Measurements from ENCODE around the gene BSPRY. TPM values are rescaled to one million over a fixed set of nuclear protein-coding genes. Genes with fewer than 3 reads are reported as not detected.
"Not testable (repeated sequence)": the region's sequence is repeated elsewhere in the genome, so short reads cannot be mapped to it uniquely, and the experiment has no call there.

The BSPRY gene
- total RNA-seq, 2 donors from 2014 or later = 14.1 to 17.9 TPM

DNA sequence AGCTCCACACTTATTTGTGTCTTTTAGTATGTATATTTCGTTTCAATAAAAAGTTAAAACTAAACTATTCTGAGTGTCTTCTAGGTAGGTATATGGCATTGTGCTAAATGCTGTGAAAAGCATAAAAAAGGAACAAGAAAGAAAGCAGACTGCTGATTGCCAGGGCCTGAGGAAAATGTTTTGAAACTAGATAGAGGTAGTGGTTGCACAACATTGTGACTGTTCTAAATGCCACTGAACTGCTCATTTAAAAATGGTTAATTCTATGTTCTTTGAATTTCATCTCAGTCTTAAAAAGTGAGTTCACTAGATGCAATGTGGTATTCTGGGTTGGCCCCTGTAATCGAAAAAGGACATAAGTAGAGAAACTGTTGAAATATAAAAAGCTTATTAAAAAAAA, 54.3 kb downstream of the BSPRY start:
- H3K4me3 ChIP-seq (ENCODE audit: low read length) = no peak overlapping the region
- H3K9ac ChIP-seq (ENCODE audit: extremely low read depth, low read length, poor library complexity, severe bottlenecking) = no peak overlapping the region
- H3K36me3 ChIP-seq (ENCODE audit: control insufficient read depth, insufficient read depth, low read length) = peaks cover 23% of the 10 kb centered on the region
- Mint-ChIP-seq H3K36me3 (ENCODE audit: low read depth) (peaks cover 15% of the 10 kb centered on the region), H3K27me3 (ENCODE audit: insufficient read depth) (no peaks in the 10 kb centered on the region), H3K4me1 (peaks cover 26% of the 10 kb centered on the region), H3K4me3 (no peak overlapping the region), H3K27ac (no peak overlapping the region), H3K9me3 (no peaks in the 10 kb centered on the region)
- H3K9me3 ChIP-seq (ENCODE audit: control insufficient read depth, low read length) = no peaks in the 10 kb centered on the region
- no peak for TF ChIP-seq CTCF (conservative IDR thresholded peaks at IDR 0.05)
- no peaks in the 10 kb centered on the region for H3K27me3 ChIP-seq (ENCODE audit: control insufficient read depth, insufficient read depth, low read length, poor library complexity, severe bottlenecking)
- WGBS, 2 experiments (ENCODE audit: insufficient coverage in 1 of 2, insufficient read length in 1 of 2) = 85 to 86% methylated on average over 1 of the region's 2 CpGs
- peaks cover 3% of the 10 kb centered on the region for H3K4me1 ChIP-seq (ENCODE audit: control insufficient read depth, insufficient read depth, low read length)
- no peak overlapping the region for H3K27ac ChIP-seq (ENCODE audit: low read depth, low read length)
- no peak for DNase-seq

DNA sequence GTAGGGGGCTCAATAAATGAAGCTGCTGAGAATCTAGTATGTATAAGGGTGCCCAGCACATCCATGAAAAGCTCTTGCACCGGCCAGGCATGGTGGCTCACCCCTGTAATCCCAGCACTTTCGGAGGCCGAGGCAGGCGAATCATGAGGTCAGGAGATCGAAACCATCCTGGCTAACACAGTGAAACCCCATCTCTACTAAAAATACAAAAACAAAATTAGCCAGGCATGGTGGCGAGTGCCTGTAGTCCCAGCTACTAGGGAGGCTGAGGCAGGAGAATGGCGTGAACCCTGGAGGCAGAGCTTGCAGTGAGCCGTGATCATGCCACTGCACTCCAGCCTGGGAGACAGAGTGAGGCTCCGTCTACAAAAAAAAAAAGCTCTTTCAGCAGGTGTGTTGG, 57.0 kb downstream of the BSPRY start:
- H3K36me3 ChIP-seq (ENCODE audit: control insufficient read depth, insufficient read depth, low read length) = peaks cover 20% of the 10 kb centered on the region
- H3K36me3 Mint-ChIP-seq (ENCODE audit: low read depth) = peaks cover 24% of the 10 kb centered on the region
- not testable (repeated sequence) for DNase-seq; H3K27me3 ChIP-seq (ENCODE audit: control insufficient read depth, insufficient read depth, low read length, poor library complexity, severe bottlenecking); H3K4me1 ChIP-seq (ENCODE audit: control insufficient read depth, insufficient read depth, low read length); H3K4me3 Mint-ChIP-seq; H3K9ac ChIP-seq (ENCODE audit: extremely low read depth, low read length, poor library complexity, severe bottlenecking); H3K9me3 ChIP-seq (ENCODE audit: control insufficient read depth, low read length); H3K27ac ChIP-seq (ENCODE audit: low read depth, low read length); H3K9me3 Mint-ChIP-seq; H3K27me3 Mint-ChIP-seq (ENCODE audit: insufficient read depth); H3K4me3 ChIP-seq (ENCODE audit: low read length)
- H3K27ac Mint-ChIP-seq = peak overlapping the region; percentile 1
- peaks cover 18% of the 10 kb centered on the region for H3K4me1 Mint-ChIP-seq
- 92 to 96% methylated on average over 4 to 9 of the region's 9 CpGs for WGBS, 2 experiments (ENCODE audit: insufficient coverage in 1 of 2, insufficient read length in 1 of 2)

- Mint-ChIP-seq H3K36me3 (ENCODE audit: low read depth) (peaks cover 24% of the 10 kb centered on the region), H3K4me1 (peaks cover 19% of the 10 kb centered on the region), H3K27ac (peak overlapping the region; percentile 1)
- not testable (repeated sequence) for H3K27me3 ChIP-seq (ENCODE audit: control insufficient read depth, insufficient read depth, low read length, poor library complexity, severe bottlenecking); H3K4me1 ChIP-seq (ENCODE audit: control insufficient read depth, insufficient read depth, low read length); H3K4me3 ChIP-seq (ENCODE audit: low read length); H3K9ac ChIP-seq (ENCODE audit: extremely low read depth, low read length, poor library complexity, severe bottlenecking); H3K9me3 ChIP-seq (ENCODE audit: control insufficient read depth, low read length); H3K4me3 Mint-ChIP-seq; H3K9me3 Mint-ChIP-seq; H3K27ac ChIP-seq (ENCODE audit: low read depth, low read length); H3K27me3 Mint-ChIP-seq (ENCODE audit: insufficient read depth)
- peak; percentile 85 for TF ChIP-seq CTCF (conservative IDR thresholded peaks at IDR 0.05)
- DNase-seq = peak; percentile 89
- WGBS, 2 experiments (ENCODE audit: insufficient coverage in 1 of 2, insufficient read length in 1 of 2) = 61 to 74% methylated on average over 6 to 7 of the region's 7 CpGs
- H3K36me3 ChIP-seq (ENCODE audit: control insufficient read depth, insufficient read depth, low read length) = peaks cover 20% of the 10 kb centered on the region
Observed at GRCh38 chr9:113406873-113407511, 57.7 kb downstream of the BSPRY start.

GRCh38 chr9:113409481-113409880, 60.1 kb downstream of the BSPRY start:
- WGBS, 2 experiments (ENCODE audit: insufficient coverage in 1 of 2, insufficient read length in 1 of 2) = 48 to 62% methylated on average over 10 of the region's 10 CpGs
- H3K4me1 Mint-ChIP-seq = peaks cover 19% of the 10 kb centered on the region
- H3K36me3 Mint-ChIP-seq (ENCODE audit: low read depth) = peaks cover 24% of the 10 kb centered on the region

More at GRCh38 chr9:113409481-113409880, 60.1 kb downstream of the BSPRY start:
- no peaks in the 10 kb centered on the region for H3K27me3 ChIP-seq (ENCODE audit: control insufficient read depth, insufficient read depth, low read length, poor library complexity, severe bottlenecking)
- peak overlapping the region; percentile 89 for H3K4me3 ChIP-seq (ENCODE audit: low read length)
- Mint-ChIP-seq H3K4me3 (peak overlapping the region; percentile 98), H3K27ac (peak overlapping the region; percentile 100), H3K27me3 (ENCODE audit: insufficient read depth) (no peaks in the 10 kb centered on the region), H3K9me3 (no peaks in the 10 kb centered on the region)
- peak overlapping the region; percentile 83 for H3K9ac ChIP-seq (ENCODE audit: extremely low read depth, low read length, poor library complexity, severe bottlenecking)
- DNase-seq = no peak
- no peak overlapping the region for H3K27ac ChIP-seq (ENCODE audit: low read depth, low read length)
- H3K36me3 ChIP-seq (ENCODE audit: control insufficient read depth, insufficient read depth, low read length) = peaks cover 20% of the 10 kb centered on the region
- peaks cover 3% of the 10 kb centered on the region for H3K4me1 ChIP-seq (ENCODE audit: control insufficient read depth, insufficient read depth, low read length)
- no peak for TF ChIP-seq CTCF (conservative IDR thresholded peaks at IDR 0.05)
- H3K9me3 ChIP-seq (ENCODE audit: control insufficient read depth, low read length) = no peaks in the 10 kb centered on the region
